Endothelial cell (in vitro differentiated cells): ENCODE measurements around the gene DSCAML1. TPM values are rescaled to one million over a fixed set of nuclear protein-coding genes. Genes with fewer than 3 reads are reported as not detected.

Source experiments
- DNase-seq: peaks from one replicate; pipeline ENCODE4 v3.0.0; 2021; ENCODE audit warnings: low spot score
- H3K27ac Mint-ChIP-seq: one replicate; pipeline ENCODE4 v1.8.0; 2021; ENCODE audit warnings: mixed read lengths, inconsistent platforms; ENCODE audit not compliant: unreplicated experiment
- H3K27me3 Mint-ChIP-seq: one replicate; pipeline ENCODE4 v1.8.0; 2021; ENCODE audit warnings: mild to moderate bottlenecking, moderate library complexity, mixed read lengths, inconsistent platforms; ENCODE audit not compliant: unreplicated experiment
- H3K36me3 Mint-ChIP-seq: one replicate; pipeline ENCODE4 v1.8.0; 2021; ENCODE audit warnings: mild to moderate bottlenecking, low read depth, mixed read lengths, inconsistent platforms; ENCODE audit not compliant: unreplicated experiment
- H3K4me1 Mint-ChIP-seq: one replicate; pipeline ENCODE4 v1.8.0; 2021; ENCODE audit warnings: mild to moderate bottlenecking, mixed read lengths, inconsistent platforms; ENCODE audit not compliant: unreplicated experiment
- H3K4me3 Mint-ChIP-seq: one replicate; pipeline ENCODE4 v1.8.0; 2021; ENCODE audit warnings: mild to moderate bottlenecking, mixed read lengths, inconsistent platforms; ENCODE audit not compliant: unreplicated experiment
- H3K9me3 Mint-ChIP-seq: one replicate; pipeline ENCODE4 v1.8.0; 2021; ENCODE audit warnings: mixed read lengths, inconsistent platforms; ENCODE audit not compliant: unreplicated experiment
- total RNA-seq: library from RNA; stranded (reverse); fragmentation: NEBNext Ultra II Directional; extraction: Animal tissue kit (Norgen Biotek cat#: 25700); gene quantifications from one replicate; pipeline ENCODE4 v1.2.1, GENCODE V29; 2021; ENCODE audit not compliant: unreplicated experiment
- TF ChIP-seq, protein P1 (sequence below): fragments of 200-600 bp; sonication (generic); IDR thresholded peaks from one replicate; pipeline ENCODE4 v1.5.0; 2021; ENCODE audit warnings: antibody characterized with exemption; ENCODE audit not compliant: unreplicated experiment

The DSCAML1 gene
- total RNA-seq, 1 donor from 2014 or later = 3.8 TPM

DNA sequence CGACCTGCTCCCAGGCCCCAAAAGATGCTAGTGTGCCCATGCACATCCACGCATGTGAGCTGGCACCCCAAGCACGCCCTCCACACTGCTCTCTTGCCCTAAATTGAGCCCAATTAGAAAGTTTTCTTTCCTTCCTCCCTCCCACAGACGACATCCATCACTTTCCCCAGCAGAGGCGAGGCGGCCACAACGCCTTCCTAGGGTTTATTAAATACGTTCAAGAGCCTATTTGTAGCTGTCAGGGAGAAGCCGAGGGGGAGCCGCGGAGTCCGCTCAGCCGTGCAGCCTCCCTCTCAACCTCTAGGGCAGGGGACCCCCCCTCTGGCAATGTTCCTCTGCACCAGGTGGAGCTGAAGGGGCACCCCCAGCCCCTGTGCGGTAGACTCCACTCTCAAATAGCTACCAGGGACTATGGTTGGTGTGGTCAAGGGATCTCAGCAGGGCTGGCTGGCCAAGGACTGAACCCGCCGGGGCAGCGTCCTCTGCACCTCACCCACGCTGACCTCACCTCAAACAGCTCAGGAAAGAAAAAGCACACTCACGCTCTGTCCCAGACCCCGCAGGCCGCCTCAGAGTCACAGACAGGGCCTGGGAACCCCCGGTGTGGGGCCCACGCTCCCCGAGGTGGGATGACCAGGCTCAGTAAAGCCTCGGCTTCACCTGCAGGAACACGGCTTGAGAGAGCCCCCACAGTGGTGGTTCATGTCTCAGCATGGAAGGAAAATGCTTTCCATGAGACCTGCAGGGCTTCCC lies 152.4 kb downstream of the DSCAML1 start:
- Mint-ChIP-seq H3K4me1 (peaks cover 3% of the 10 kb centered on the region), H3K4me3 (no peak overlapping the region), H3K27ac (no peak overlapping the region), H3K27me3 (peaks cover 6% of the 10 kb centered on the region), H3K9me3 (no peaks in the 10 kb centered on the region), H3K36me3 (no peaks in the 10 kb centered on the region)
- no peak for DNase-seq
- TF ChIP-seq, protein P1, sequence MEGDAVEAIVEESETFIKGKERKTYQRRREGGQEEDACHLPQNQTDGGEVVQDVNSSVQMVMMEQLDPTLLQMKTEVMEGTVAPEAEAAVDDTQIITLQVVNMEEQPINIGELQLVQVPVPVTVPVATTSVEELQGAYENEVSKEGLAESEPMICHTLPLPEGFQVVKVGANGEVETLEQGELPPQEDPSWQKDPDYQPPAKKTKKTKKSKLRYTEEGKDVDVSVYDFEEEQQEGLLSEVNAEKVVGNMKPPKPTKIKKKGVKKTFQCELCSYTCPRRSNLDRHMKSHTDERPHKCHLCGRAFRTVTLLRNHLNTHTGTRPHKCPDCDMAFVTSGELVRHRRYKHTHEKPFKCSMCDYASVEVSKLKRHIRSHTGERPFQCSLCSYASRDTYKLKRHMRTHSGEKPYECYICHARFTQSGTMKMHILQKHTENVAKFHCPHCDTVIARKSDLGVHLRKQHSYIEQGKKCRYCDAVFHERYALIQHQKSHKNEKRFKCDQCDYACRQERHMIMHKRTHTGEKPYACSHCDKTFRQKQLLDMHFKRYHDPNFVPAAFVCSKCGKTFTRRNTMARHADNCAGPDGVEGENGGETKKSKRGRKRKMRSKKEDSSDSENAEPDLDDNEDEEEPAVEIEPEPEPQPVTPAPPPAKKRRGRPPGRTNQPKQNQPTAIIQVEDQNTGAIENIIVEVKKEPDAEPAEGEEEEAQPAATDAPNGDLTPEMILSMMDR = no peak

DNA sequence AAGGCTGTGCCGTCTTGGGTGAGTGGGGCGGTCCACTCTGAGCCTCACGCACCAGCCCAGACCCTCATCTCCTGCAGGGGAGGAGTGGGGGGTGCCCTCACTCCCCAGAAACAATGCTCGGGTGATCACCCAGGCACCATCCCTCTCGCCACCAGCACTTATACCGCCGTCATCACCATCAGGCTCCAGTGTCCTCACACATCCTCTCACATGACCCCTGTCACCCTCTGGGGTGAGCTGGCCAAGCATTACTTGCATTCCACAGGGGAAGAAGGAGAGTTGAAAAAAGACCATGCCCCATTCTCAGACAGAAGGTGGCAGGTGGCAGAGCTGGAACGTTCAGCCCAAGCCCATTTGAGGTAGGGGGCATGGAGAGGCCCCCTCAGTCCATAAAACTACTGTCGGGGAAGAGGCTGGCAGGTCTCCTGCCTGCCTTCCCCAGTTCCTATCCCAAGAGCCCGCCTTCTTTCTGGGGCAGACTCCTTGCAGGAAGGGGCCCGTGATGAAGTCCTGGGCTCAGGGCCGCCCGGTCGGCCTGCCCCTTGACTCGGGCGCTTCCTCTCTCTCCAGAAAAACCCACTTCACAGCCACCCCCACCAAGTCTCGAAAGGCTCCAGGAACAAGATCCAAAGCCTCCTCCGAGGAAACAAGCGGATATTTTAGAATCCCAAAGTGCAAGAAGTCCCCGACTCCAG lies 153.3 kb downstream of the DSCAML1 start:
- TF ChIP-seq, protein P1 = no peak
- Mint-ChIP-seq H3K36me3 (no peaks in the 10 kb centered on the region), H3K27ac (no peak overlapping the region), H3K4me1 (peaks cover 3% of the 10 kb centered on the region), H3K9me3 (no peaks in the 10 kb centered on the region), H3K27me3 (peaks cover 4% of the 10 kb centered on the region), H3K4me3 (no peak overlapping the region)
- no peak for DNase-seq

DNA sequence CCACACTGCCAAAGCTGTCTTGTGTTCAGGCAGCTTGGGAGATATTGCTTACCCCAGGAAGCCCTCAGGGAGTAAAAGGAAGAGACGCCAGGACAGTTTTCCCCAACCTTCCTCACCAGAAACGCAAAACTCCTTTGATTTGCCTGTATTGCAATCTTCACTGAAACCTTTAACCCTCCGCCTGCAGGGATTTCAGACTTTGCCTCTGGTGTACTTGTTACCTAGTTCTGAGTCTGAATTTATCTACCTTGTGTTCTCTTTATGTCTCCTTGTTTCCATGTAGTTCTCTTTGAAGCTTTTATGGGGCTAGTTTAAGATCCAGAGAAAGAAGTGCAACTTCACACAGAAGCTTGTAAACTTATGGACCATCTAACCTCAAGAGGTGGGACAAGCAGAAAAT lies 154.2 kb downstream of the DSCAML1 start:
- H3K27me3 Mint-ChIP-seq = peaks cover 4% of the 10 kb centered on the region
- no peaks in the 10 kb centered on the region for H3K9me3 Mint-ChIP-seq
- no peaks in the 10 kb centered on the region for H3K36me3 Mint-ChIP-seq
- no peak overlapping the region for H3K4me3 Mint-ChIP-seq
- DNase-seq = no peak
- TF ChIP-seq, protein P1 = no peak
- H3K27ac Mint-ChIP-seq = no peak overlapping the region
- H3K4me1 Mint-ChIP-seq = peaks cover 3% of the 10 kb centered on the region

DNA sequence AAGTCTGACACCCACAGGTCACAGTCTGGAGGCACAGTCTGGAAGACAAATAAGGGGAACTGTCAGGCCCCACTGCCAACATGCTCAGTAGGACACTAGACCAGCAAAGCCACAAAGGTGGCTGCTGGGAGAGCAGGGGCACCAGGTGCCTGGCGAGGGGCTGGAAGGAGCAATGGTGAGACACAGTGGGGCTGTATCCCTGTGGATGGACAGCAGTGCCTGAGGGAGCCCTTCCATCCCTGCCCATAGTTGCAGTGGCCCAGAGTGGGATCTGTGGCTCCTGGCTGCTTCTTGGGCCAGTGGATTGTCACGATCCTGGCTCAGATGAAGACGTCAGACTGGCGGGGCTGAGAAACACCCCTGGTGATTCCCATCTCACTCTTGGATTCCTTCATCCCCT lies 154.6 kb downstream of the DSCAML1 start:
- DNase-seq = no peak
- Mint-ChIP-seq H3K9me3 (no peaks in the 10 kb centered on the region), H3K36me3 (no peaks in the 10 kb centered on the region), H3K4me1 (peaks cover 3% of the 10 kb centered on the region), H3K27ac (no peak overlapping the region), H3K4me3 (no peak overlapping the region), H3K27me3 (peaks cover 4% of the 10 kb centered on the region)
- TF ChIP-seq, protein P1 = no peak
